Tibial nerve (tissue), 3 donors: Measurements from ENCODE around the gene CRYM.

Source experiments
- POLR2A ChIP-seq, 2 donors: fragments of 450-650 bp; IDR thresholded peaks; one replicate each; pipeline ENCODE4 v1.6.1; 2017; ENCODE audit warnings: antibody characterized with exemption in 2 of 2, mild to moderate bottlenecking in 2 of 2, moderate library complexity in 2 of 2
- TF ChIP-seq, protein P1 (sequence below), 5 experiments: fragments of 200-600 bp in 3 of 5; fragments of 450-650 bp in 2 of 5; sonication (generic) in 3 of 5; IDR thresholded peaks; one replicate each; pipeline ENCODE4 v1.5.1; 2016 to 2019; ENCODE audit warnings: antibody characterized with exemption in 5 of 5, mild to moderate bottlenecking in 3 of 5, moderate library complexity in 2 of 5

- TF ChIP-seq, protein P1, sequence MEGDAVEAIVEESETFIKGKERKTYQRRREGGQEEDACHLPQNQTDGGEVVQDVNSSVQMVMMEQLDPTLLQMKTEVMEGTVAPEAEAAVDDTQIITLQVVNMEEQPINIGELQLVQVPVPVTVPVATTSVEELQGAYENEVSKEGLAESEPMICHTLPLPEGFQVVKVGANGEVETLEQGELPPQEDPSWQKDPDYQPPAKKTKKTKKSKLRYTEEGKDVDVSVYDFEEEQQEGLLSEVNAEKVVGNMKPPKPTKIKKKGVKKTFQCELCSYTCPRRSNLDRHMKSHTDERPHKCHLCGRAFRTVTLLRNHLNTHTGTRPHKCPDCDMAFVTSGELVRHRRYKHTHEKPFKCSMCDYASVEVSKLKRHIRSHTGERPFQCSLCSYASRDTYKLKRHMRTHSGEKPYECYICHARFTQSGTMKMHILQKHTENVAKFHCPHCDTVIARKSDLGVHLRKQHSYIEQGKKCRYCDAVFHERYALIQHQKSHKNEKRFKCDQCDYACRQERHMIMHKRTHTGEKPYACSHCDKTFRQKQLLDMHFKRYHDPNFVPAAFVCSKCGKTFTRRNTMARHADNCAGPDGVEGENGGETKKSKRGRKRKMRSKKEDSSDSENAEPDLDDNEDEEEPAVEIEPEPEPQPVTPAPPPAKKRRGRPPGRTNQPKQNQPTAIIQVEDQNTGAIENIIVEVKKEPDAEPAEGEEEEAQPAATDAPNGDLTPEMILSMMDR (IDR thresholded peaks at IDR 0.05), result no peak
- TF ChIP-seq POLR2A (IDR thresholded peaks at IDR 0.05), result no peak
Measured at GRCh38 chr16:21233521-21234150, 44.5 kb downstream of the CRYM start, which contains the start of gene ANKS4B.
